Measurements from ENCODE around the gene PTPN6. TPM values are rescaled to one million over a fixed set of nuclear protein-coding genes. Genes with fewer than 3 reads are reported as not detected.

PTPN6 gene
- total and polyA plus RNA-seq, 2 of the 13 experiments (the other 11 are each of a cell fraction or from before 2014, with no cell fraction given): 10.5 to 10.6 TPM

DNA sequence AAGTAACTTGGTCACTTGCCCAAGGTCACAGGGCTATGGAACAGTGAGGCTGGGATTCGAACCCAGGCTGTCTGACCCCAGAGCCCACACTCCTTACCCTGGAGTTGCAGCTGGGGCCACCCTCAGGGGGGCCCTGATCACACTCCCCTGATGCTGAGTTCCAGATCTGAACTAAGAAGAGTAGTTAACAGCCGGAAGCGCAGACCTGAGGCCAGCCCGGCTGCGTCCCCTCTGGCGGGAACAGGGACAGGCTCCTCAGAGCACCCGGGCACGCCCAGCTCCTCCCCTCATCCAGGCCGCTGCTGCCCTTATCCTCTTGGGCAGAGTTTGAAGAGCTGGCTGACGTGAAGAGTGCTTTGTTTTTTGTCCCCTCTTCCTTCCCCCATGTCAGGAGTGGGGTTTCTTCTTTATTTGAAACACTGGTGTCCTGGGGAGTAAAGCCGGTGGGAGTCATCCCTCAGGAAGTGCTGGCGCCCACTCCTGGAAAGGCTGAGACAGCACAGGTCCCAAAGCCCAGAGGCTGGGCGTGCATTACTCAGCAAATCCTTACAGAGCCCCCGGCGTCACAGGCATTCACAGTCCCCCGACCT, 10.6 kb downstream of the PTPN6 start (continued):
- TF ChIP-seq, protein P1, sequence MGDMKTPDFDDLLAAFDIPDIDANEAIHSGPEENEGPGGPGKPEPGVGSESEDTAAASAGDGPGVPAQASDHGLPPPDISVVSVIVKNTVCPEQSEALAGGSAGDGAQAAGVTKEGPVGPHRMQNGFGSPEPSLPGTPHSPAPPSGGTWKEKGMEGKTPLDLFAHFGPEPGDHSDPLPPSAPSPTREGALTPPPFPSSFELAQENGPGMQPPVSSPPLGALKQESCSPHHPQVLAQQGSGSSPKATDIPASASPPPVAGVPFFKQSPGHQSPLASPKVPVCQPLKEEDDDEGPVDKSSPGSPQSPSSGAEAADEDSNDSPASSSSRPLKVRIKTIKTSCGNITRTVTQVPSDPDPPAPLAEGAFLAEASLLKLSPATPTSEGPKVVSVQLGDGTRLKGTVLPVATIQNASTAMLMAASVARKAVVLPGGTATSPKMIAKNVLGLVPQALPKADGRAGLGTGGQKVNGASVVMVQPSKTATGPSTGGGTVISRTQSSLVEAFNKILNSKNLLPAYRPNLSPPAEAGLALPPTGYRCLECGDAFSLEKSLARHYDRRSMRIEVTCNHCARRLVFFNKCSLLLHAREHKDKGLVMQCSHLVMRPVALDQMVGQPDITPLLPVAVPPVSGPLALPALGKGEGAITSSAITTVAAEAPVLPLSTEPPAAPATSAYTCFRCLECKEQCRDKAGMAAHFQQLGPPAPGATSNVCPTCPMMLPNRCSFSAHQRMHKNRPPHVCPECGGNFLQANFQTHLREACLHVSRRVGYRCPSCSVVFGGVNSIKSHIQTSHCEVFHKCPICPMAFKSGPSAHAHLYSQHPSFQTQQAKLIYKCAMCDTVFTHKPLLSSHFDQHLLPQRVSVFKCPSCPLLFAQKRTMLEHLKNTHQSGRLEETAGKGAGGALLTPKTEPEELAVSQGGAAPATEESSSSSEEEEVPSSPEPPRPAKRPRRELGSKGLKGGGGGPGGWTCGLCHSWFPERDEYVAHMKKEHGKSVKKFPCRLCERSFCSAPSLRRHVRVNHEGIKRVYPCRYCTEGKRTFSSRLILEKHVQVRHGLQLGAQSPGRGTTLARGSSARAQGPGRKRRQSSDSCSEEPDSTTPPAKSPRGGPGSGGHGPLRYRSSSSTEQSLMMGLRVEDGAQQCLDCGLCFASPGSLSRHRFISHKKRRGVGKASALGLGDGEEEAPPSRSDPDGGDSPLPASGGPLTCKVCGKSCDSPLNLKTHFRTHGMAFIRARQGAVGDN (CRISPR knock-in tag; IDR thresholded peaks at IDR 0.05): peak; percentile 68
- peak; percentile 48; the same call in 1 of the 2 replicates for TF ChIP-seq ZNF607 (CRISPR knock-in tag; IDR thresholded peaks at IDR 0.05; ENCODE audit: borderline replicate concordance)
- peak; percentile 57; the same call in 1 of the 2 replicates for TF ChIP-seq KDM2A (CRISPR knock-in tag; IDR thresholded peaks at IDR 0.05; ENCODE audit: borderline replicate concordance, low read depth)
- no peak for TF ChIP-seq BORCS8-MEF2B (CRISPR knock-in tag; IDR thresholded peaks at IDR 0.05)
- TF ChIP-seq, protein P2, sequence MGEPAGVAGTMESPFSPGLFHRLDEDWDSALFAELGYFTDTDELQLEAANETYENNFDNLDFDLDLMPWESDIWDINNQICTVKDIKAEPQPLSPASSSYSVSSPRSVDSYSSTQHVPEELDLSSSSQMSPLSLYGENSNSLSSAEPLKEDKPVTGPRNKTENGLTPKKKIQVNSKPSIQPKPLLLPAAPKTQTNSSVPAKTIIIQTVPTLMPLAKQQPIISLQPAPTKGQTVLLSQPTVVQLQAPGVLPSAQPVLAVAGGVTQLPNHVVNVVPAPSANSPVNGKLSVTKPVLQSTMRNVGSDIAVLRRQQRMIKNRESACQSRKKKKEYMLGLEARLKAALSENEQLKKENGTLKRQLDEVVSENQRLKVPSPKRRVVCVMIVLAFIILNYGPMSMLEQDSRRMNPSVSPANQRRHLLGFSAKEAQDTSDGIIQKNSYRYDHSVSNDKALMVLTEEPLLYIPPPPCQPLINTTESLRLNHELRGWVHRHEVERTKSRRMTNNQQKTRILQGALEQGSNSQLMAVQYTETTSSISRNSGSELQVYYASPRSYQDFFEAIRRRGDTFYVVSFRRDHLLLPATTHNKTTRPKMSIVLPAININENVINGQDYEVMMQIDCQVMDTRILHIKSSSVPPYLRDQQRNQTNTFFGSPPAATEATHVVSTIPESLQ (CRISPR knock-in tag; conservative IDR thresholded peaks at IDR 0.05): 0 out of 2 replicates have a peak, but pooled peaks have one; percentile 22
- 0 out of 2 replicates have a peak, but pooled peaks have one; percentile 9 for TF ChIP-seq THRA (CRISPR knock-in tag; IDR thresholded peaks at IDR 0.05; ENCODE audit: borderline replicate concordance)
- TF ChIP-seq ZNF629 (CRISPR knock-in tag; conservative IDR thresholded peaks at IDR 0.05): no peak
- TF ChIP-seq KDM5A (IDR thresholded peaks at IDR 0.05; ENCODE audit: borderline replicate concordance, low read length): no peak
- no peak for TF ChIP-seq ZFP36L2 (CRISPR knock-in tag; IDR thresholded peaks at IDR 0.05)
- TF ChIP-seq ZNF367 (CRISPR knock-in tag; IDR thresholded peaks at IDR 0.05; ENCODE audit: borderline replicate concordance): no peak
- no peak for TF ChIP-seq ZNF784 (CRISPR knock-in tag; IDR thresholded peaks at IDR 0.05; ENCODE audit: borderline replicate concordance)
- no peak for TF ChIP-seq ZNF138 (CRISPR knock-in tag; IDR thresholded peaks at IDR 0.05; ENCODE audit: low read depth)
- TF ChIP-seq, protein P3, sequence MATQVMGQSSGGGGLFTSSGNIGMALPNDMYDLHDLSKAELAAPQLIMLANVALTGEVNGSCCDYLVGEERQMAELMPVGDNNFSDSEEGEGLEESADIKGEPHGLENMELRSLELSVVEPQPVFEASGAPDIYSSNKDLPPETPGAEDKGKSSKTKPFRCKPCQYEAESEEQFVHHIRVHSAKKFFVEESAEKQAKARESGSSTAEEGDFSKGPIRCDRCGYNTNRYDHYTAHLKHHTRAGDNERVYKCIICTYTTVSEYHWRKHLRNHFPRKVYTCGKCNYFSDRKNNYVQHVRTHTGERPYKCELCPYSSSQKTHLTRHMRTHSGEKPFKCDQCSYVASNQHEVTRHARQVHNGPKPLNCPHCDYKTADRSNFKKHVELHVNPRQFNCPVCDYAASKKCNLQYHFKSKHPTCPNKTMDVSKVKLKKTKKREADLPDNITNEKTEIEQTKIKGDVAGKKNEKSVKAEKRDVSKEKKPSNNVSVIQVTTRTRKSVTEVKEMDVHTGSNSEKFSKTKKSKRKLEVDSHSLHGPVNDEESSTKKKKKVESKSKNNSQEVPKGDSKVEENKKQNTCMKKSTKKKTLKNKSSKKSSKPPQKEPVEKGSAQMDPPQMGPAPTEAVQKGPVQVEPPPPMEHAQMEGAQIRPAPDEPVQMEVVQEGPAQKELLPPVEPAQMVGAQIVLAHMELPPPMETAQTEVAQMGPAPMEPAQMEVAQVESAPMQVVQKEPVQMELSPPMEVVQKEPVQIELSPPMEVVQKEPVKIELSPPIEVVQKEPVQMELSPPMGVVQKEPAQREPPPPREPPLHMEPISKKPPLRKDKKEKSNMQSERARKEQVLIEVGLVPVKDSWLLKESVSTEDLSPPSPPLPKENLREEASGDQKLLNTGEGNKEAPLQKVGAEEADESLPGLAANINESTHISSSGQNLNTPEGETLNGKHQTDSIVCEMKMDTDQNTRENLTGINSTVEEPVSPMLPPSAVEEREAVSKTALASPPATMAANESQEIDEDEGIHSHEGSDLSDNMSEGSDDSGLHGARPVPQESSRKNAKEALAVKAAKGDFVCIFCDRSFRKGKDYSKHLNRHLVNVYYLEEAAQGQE (IDR thresholded peaks at IDR 0.05; ENCODE audit: borderline replicate concordance in 1 of 2, low read depth in 1 of 2, low read length in 2 of 2): no peak
- TF ChIP-seq GLI4 (CRISPR knock-in tag; IDR thresholded peaks at IDR 0.05; ENCODE audit: borderline replicate concordance): no peak
- TF ChIP-seq NONO (IDR thresholded peaks at IDR 0.05): no peak
- TF ChIP-seq NONO (CRISPR knock-in tag; conservative IDR thresholded peaks at IDR 0.05): no peak
